ENCODE data around the gene FAM9B.

FAM9B gene

DNA sequence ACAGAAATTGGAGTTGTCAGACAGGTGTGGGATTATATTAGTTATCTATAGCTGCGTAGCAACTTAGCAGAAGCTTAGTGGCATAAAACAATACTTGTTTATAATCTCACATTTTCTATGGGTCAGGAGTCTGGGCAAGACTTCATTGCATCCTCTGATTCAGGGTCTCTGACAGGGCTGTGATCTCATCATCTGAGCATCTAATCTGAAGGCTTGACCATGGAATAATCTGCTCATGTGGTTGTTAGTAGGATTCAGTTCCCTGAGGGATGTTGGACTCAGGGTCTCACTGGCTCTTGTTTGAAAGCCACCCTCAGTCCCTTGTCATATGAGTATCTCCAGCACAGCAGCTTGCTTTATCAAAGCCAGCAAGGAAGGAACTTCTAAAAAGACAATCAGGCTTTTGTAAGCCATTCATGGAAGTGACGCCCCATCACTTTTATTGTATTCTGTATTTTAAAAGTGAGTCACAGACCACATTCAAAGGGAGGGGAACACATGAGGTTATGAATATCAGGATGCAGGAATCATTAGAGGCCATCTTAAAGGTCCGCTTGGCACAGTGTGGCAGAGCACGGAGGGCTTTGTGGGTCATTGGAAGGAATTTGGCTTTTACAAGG lies 37.2 kb upstream of the FAM9B start:
- Histone ChIP-seq H3K27ac (ENCODE audit: low read depth, low read length) (no peak overlapping the region), H2BK120ac (ENCODE audit: insufficient read depth, low read length, poor library complexity) (no peak overlapping the region), H2AFZ (ENCODE audit: insufficient read depth, low read length, poor library complexity) (no peak overlapping the region), H3K4me1 (ENCODE audit: control insufficient read depth in 1 of 2, insufficient read depth in 2 of 2, low read length in 2 of 2) (no peaks in the 10 kb centered on the region), H3K79me2 (ENCODE audit: control insufficient read depth, insufficient read depth, low read length, poor library complexity) (no peaks in the 10 kb centered on the region), H3K23ac (ENCODE audit: low read length) (no peak overlapping the region), H3K27me3 (ENCODE audit: insufficient read depth, low read length) (no peaks in the 10 kb centered on the region), H3K4me2 (ENCODE audit: low read length) (no peak overlapping the region), H3K18ac (ENCODE audit: low read length) (no peak overlapping the region), H3K9ac (ENCODE audit: low read length) (no peak overlapping the region), H3K9me3 (ENCODE audit: insufficient read depth, low read depth, low read length) (no peaks in the 10 kb centered on the region), H3K79me1 (ENCODE audit: low read length) (no peaks in the 10 kb centered on the region), H3K36me3 (ENCODE audit: control insufficient read depth in 1 of 2, insufficient read depth in 2 of 2, low read length in 2 of 2) (no peaks in the 10 kb centered on the region), H4K8ac (ENCODE audit: low read depth, low read length) (no peak overlapping the region), H2AK5ac (ENCODE audit: low read length) (no peak overlapping the region), H3K4ac (ENCODE audit: low read depth, low read length) (no peak overlapping the region), H3K14ac (ENCODE audit: low read length) (no peak overlapping the region), H4K12ac (ENCODE audit: low read depth, low read length) (no peak overlapping the region), H3K4me3 (ENCODE audit: low read depth, low read length) (no peak overlapping the region), H2BK5ac (ENCODE audit: low read depth, low read length, poor library complexity) (no peak overlapping the region), H4K91ac (ENCODE audit: low read depth, low read length) (no peak overlapping the region), H2BK12ac (ENCODE audit: low read length) (no peak overlapping the region)
- no CpG with 5 or more reads among the region's 4 CpGs for WGBS (ENCODE audit: extremely low coverage, insufficient coverage, insufficient read length)
- DNase-seq, result no peak

DNA sequence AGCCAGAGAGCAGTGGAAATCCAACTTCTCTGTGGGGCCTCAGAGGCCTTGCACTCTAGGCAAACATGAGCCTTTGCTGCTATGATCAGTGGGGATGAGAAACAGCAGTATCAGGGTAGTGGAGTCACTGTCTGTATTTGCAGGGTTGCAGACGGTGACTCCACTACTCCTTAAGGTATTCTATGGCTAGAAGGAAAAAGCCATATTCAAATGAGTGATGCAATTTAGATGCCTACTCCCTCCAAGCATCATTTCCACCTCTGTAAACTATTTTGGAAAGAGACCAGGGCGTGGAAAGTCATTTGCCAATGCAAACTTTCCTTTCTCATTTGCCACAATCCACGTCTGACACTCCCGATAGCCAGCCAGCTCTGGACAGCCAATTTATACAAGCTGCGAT lies 35.6 kb upstream of the FAM9B start:
- Histone ChIP-seq H3K27me3 (ENCODE audit: insufficient read depth, low read length) (no peaks in the 10 kb centered on the region), H3K14ac (ENCODE audit: low read length) (no peak overlapping the region), H4K8ac (ENCODE audit: low read depth, low read length) (no peak overlapping the region), H2BK120ac (ENCODE audit: insufficient read depth, low read length, poor library complexity) (no peak overlapping the region), H3K9ac (ENCODE audit: low read length) (no peak overlapping the region), H2BK5ac (ENCODE audit: low read depth, low read length, poor library complexity) (no peak overlapping the region), H3K23ac (ENCODE audit: low read length) (no peak overlapping the region), H4K12ac (ENCODE audit: low read depth, low read length) (no peak overlapping the region), H2AK5ac (ENCODE audit: low read length) (no peak overlapping the region), H3K4ac (ENCODE audit: low read depth, low read length) (no peak overlapping the region), H3K4me3 (ENCODE audit: low read depth, low read length) (no peak overlapping the region), H3K4me2 (ENCODE audit: low read length) (no peak overlapping the region), H3K79me1 (ENCODE audit: low read length) (no peaks in the 10 kb centered on the region), H2BK12ac (ENCODE audit: low read length) (no peak overlapping the region), H3K36me3 (ENCODE audit: control insufficient read depth in 1 of 2, insufficient read depth in 2 of 2, low read length in 2 of 2) (no peaks in the 10 kb centered on the region), H3K4me1 (ENCODE audit: control insufficient read depth in 1 of 2, insufficient read depth in 2 of 2, low read length in 2 of 2) (no peaks in the 10 kb centered on the region), H3K27ac (ENCODE audit: low read depth, low read length) (no peak overlapping the region), H3K79me2 (ENCODE audit: control insufficient read depth, insufficient read depth, low read length, poor library complexity) (no peaks in the 10 kb centered on the region), H4K91ac (ENCODE audit: low read depth, low read length) (no peak overlapping the region), H3K18ac (ENCODE audit: low read length) (no peak overlapping the region), H3K9me3 (ENCODE audit: insufficient read depth, low read depth, low read length) (no peaks in the 10 kb centered on the region), H2AFZ (ENCODE audit: insufficient read depth, low read length, poor library complexity) (no peak overlapping the region)
- WGBS (ENCODE audit: extremely low coverage, insufficient coverage, insufficient read length), result no CpG with 5 or more reads among the region's 5 CpGs
- no peak for DNase-seq

DNA sequence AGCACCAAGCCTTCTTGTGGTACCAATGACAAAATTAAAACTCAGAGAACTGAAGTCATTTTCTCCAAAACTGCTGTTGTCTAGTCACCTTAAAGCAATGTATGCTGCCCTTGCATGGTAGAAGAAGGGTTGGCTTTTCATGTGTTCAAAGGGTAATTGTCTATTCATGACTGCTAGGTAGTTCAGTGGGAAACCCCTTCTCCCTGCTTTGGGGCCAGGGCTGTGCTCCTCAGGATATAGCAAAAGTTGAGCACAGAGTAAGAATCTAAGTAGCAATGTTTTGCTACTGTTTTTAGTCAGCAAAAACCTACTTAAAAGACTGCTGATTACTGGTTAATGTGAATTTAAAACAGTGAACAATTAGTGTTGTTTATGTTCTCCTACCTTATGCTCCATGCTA lies 30.8 kb upstream of the FAM9B start:
- Histone ChIP-seq H3K9ac (ENCODE audit: low read length) (no peak overlapping the region), H3K79me2 (ENCODE audit: control insufficient read depth, insufficient read depth, low read length, poor library complexity) (no peaks in the 10 kb centered on the region), H3K79me1 (ENCODE audit: low read length) (no peaks in the 10 kb centered on the region), H3K27me3 (ENCODE audit: insufficient read depth, low read length) (no peaks in the 10 kb centered on the region), H3K4me1 (ENCODE audit: control insufficient read depth in 1 of 2, insufficient read depth in 2 of 2, low read length in 2 of 2) (no peaks in the 10 kb centered on the region), H2BK120ac (ENCODE audit: insufficient read depth, low read length, poor library complexity) (no peak overlapping the region), H3K9me3 (ENCODE audit: insufficient read depth, low read depth, low read length) (no peaks in the 10 kb centered on the region), H4K8ac (ENCODE audit: low read depth, low read length) (no peak overlapping the region), H4K12ac (ENCODE audit: low read depth, low read length) (no peak overlapping the region), H3K4ac (ENCODE audit: low read depth, low read length) (no peak overlapping the region), H3K4me2 (ENCODE audit: low read length) (no peak overlapping the region), H3K18ac (ENCODE audit: low read length) (no peak overlapping the region), H4K91ac (ENCODE audit: low read depth, low read length) (no peak overlapping the region), H3K14ac (ENCODE audit: low read length) (no peak overlapping the region), H2BK12ac (ENCODE audit: low read length) (no peak overlapping the region), H3K27ac (ENCODE audit: low read depth, low read length) (no peak overlapping the region), H2BK5ac (ENCODE audit: low read depth, low read length, poor library complexity) (no peak overlapping the region), H3K4me3 (ENCODE audit: low read depth, low read length) (no peak overlapping the region), H3K36me3 (ENCODE audit: control insufficient read depth in 1 of 2, insufficient read depth in 2 of 2, low read length in 2 of 2) (no peaks in the 10 kb centered on the region), H2AFZ (ENCODE audit: insufficient read depth, low read length, poor library complexity) (no peak overlapping the region), H2AK5ac (ENCODE audit: low read length) (no peak overlapping the region), H3K23ac (ENCODE audit: low read length) (no peak overlapping the region)
- no peak for DNase-seq

DNA sequence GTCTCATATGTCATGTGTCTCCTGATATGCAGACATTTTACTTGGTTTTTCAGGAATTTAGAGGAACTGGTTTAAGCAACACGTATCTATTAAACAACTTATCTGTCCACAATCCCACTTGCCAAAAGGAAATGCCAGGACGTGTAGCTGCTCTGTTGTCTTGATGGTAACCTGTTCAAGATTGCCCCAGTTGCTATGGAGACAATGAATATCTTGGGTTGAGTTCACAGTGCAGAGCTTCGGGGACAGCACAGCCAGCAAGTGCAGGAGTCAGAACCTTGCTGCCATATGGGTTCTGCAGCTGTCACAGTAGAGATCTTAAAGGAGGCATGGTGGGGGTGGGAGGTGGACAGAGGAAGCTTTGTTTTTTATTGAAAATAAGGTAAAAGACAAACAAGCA lies 28.7 kb upstream of the FAM9B start:
- H4K12ac ChIP-seq (ENCODE audit: low read depth, low read length), result no peak overlapping the region
- H4K91ac ChIP-seq (ENCODE audit: low read depth, low read length), result no peak overlapping the region
- no peak overlapping the region for H3K4me2 ChIP-seq (ENCODE audit: low read length)
- H3K14ac ChIP-seq (ENCODE audit: low read length), result no peak overlapping the region
- no peak overlapping the region for H3K27ac ChIP-seq (ENCODE audit: low read depth, low read length)
- WGBS (ENCODE audit: extremely low coverage, insufficient coverage, insufficient read length), result no CpG with 5 or more reads among the region's 3 CpGs
- no peak overlapping the region for H3K4me3 ChIP-seq (ENCODE audit: low read depth, low read length)
- no peak overlapping the region for H2AFZ ChIP-seq (ENCODE audit: insufficient read depth, low read length, poor library complexity)
- no peak overlapping the region for H2BK120ac ChIP-seq (ENCODE audit: insufficient read depth, low read length, poor library complexity)
- no peak overlapping the region for H4K8ac ChIP-seq (ENCODE audit: low read depth, low read length)
- H3K36me3 ChIP-seq (ENCODE audit: control insufficient read depth in 1 of 2, insufficient read depth in 2 of 2, low read length in 2 of 2), result no peaks in the 10 kb centered on the region
- H3K9ac ChIP-seq (ENCODE audit: low read length), result no peak overlapping the region
- DNase-seq, result peak; percentile 2 to 61
- no peak overlapping the region for H3K18ac ChIP-seq (ENCODE audit: low read length)
- no peak overlapping the region for H2BK5ac ChIP-seq (ENCODE audit: low read depth, low read length, poor library complexity)
- no peaks in the 10 kb centered on the region for H3K79me1 ChIP-seq (ENCODE audit: low read length)
- no peaks in the 10 kb centered on the region for H3K4me1 ChIP-seq (ENCODE audit: control insufficient read depth in 1 of 2, insufficient read depth in 2 of 2, low read length in 2 of 2)
- H3K9me3 ChIP-seq (ENCODE audit: insufficient read depth, low read depth, low read length), result no peaks in the 10 kb centered on the region
- H3K79me2 ChIP-seq (ENCODE audit: control insufficient read depth, insufficient read depth, low read length, poor library complexity), result no peaks in the 10 kb centered on the region
- H3K27me3 ChIP-seq (ENCODE audit: insufficient read depth, low read length), result no peaks in the 10 kb centered on the region
- no peak overlapping the region for H3K4ac ChIP-seq (ENCODE audit: low read depth, low read length)
- no peak overlapping the region for H2BK12ac ChIP-seq (ENCODE audit: low read length)
- no peak overlapping the region for H3K23ac ChIP-seq (ENCODE audit: low read length)
- H2AK5ac ChIP-seq (ENCODE audit: low read length), result no peak overlapping the region
